ENCODE results near the gene EBI3.

GRCh38 chr19:4232614-4233281 is 3.4 kb downstream of the EBI3 start:
- TF ChIP-seq FOSL1 (IDR thresholded peaks at IDR 0.05; ENCODE audit: insufficient read depth, low read depth, low read length) (no peak), CTCF (IDR thresholded peaks at IDR 0.05; ENCODE audit: control extremely low read depth in 1 of 3, insufficient read depth in 1 of 3, low read depth in 1 of 3, low read length in 3 of 3) (no peak), CTBP2 (IDR thresholded peaks at IDR 0.05; ENCODE audit: borderline replicate concordance, insufficient read depth, insufficient read length, low read length) (no peak), ATF3 (IDR thresholded peaks at IDR 0.05; ENCODE audit: insufficient read depth, low read depth, low read length) (no peak), EP300 (IDR thresholded peaks at IDR 0.05; ENCODE audit: borderline replicate concordance in 1 of 2, low read depth in 2 of 2, low read length in 2 of 2) (no peak), POLR2A (IDR thresholded peaks at IDR 0.05; ENCODE audit: control extremely low read depth in 1 of 2, low read depth in 2 of 2, low read length in 2 of 2) (no peak), ZNF274 (IDR thresholded peaks at IDR 0.05; ENCODE audit: borderline replicate concordance, extremely low read depth, low read length) (no peak), GABPA (IDR thresholded peaks at IDR 0.05; ENCODE audit: borderline replicate concordance, insufficient read depth, low read length) (no peak), MAX (IDR thresholded peaks at IDR 0.05) (no peak), RBBP5 (IDR thresholded peaks at IDR 0.05; ENCODE audit: borderline replicate concordance, low read depth, low read length) (no peak), CBX8 (IDR thresholded peaks at IDR 0.05; ENCODE audit: borderline replicate concordance, low read depth, low read length) (no peak), EZH2 (IDR thresholded peaks at IDR 0.05; ENCODE audit: low read depth, low read length, severe bottlenecking) (no peak)

All from H1 (cell line).